UCSD-AML1 (cell line): ENCODE measurements around the gene SELENOO.

Source experiments
- DNase-seq: peaks from one replicate; lab custom pipeline; 2025; ENCODE audit not compliant: unreplicated experiment; lab: John Stamatoyannopoulos, UW

The SELENOO gene

GRCh38 chr22:50228366-50228765 is 27.6 kb downstream of the SELENOO start:
- no peak for DNase-seq

GRCh38 chr22:50229370-50229769 is 28.6 kb downstream of the SELENOO start:
- DNase-seq: no peak

- DNase-seq: no peak
These were observed 31.8 kb downstream of the SELENOO start for GRCh38 chr22:50232481-50233151.

DNA sequence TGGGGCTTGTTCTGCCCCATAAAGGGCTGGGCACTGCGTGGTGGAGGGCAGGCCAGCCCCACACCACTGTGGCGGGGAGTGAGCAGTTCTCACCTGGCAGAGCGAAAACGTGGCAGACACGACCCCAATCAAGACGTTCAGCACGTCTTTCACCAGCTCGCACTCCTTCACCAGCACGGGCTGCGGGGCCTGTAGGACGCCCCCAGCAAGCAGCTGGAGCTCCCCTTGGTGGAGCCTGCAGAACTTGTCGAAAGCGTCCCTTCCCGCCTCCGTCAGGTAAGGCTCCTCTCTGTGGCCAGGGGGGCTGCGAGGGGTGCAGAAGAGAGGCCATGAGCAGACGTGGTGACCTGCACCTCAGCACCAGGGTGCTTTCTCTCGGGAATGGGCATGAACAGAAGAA is 32.4 kb downstream of the SELENOO start:
- no peak for DNase-seq

DNA sequence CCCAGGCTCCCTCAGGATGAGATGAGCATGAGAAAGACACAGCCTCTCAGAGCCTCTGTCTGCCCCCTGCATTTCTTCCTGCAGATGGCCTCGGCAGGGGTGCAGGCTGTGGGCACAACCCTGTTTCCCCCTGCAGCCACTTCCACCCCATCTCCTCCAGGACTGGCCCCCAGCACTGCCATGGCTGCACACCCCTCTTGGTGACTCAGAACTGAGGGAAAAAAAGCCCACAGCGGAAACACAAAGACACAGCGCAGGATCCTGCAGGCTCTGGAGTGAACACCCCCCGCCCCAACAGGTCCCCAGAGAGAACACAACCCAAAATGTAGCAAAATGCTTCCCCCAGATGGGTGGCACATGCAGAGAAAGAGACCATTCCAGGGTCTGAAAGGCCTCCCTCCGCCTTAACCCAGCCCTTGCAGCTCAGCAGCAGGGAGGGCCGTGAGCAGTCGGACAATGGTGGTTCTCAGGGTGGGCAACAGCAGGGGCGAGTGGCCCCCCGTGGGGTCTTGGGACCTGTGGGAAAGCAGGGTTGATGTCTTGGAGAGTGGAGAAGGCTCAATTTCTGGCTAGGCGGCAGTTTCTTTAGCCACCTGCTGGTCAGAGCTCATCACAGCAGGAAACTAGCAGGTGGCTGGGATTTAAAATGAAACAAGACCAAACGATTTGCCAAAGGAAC is 36.1 kb downstream of the SELENOO start:
- DNase-seq: peak; percentile 18

DNA sequence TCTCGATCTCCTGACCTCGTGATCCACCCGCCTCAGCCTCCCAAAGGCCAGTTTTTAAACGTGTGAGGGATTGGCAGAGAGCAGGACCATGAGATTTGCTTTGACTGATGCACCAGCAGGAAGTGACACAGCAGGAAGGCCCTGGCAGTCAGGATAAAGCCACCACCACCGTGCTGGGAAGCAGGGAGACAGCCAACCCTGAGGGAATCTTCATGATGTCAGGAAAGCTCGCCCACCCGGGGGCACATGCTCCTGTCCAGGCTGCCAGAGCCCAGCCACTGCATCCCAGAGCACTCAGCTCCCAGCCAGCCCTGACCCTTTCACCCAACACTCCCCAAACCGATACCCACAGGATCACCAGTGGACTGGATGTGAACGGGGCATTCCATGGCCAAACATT is 37.9 kb downstream of the SELENOO start:
- peak; percentile 19 for DNase-seq

DNA sequence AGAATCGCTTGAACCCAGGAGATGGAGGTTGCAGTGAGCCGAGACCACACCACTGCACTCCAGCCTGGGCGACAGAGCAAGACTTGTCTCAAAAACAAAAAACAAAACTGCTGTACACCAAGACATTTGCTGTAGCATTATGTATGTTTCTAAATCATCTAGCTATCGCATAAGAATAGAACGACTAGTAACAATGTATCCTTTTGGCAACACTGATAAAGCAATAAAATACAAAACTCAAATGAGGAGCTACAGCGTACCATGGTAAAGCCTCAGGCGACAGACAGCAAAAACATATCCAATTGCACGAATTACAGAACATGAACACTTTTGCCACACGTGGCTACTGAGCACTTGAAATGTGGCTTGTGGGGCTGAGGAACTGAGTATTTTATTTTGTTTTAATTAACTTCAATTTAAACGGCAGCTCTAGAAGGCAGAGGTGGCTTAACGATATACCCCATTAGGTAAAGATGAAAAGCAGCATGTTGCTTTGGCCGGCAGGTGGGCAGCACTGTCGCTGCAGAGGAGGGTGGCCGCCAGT is 41.7 kb downstream of the SELENOO start:
- DNase-seq: no peak

GRCh38 chr22:50243685-50244419 is 43.0 kb downstream of the SELENOO start:
- DNase-seq: no peak

DNA sequence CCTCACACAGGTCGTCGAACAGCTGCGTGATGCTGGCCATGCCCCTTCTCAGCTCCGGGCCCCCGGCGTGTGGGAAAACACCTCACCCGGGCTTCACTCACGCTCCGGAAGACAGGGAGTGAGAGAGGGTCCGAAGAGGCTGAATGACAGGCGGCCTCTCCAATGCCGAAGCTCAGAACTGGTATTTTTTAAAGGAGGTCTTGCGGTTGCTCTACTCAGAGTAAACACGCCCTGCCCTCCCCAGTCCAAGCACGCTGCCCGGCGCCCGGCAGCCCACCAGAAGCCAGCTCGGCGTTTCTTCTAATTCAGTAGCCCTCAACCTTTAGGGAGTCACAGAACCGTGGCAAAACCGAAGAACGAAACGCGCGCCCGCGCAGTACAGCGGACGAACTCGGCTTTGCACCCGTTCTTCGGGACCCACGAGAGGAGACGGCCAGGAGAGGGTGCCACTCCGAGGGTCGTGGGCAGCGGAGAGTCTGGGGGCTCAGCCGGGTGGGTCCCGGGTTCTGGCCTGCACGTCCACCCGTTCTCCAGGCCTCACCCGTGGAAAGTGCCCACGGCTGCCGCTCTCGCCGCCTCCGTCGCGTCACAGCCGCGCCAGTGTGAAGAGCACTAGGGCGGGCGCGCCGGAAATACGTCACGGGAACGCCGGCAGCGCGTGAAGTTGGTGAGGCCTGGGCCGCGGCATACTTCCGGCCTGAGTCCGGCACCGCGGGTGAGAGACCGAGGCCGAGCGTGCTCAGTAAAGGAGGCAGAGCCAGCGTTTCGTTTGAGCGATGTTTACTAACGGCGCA is 43.8 kb downstream of the SELENOO start, which contains the start of gene TUBGCP6:
TUBGCP6 (minus strand) TSS at position 604 of the 794 bp plus-strand sequence; CDS start at position 40, 564 bp downstream.
- DNase-seq: peak; percentile 94

- no peak for DNase-seq
These were observed 44.6 kb downstream of the SELENOO start for GRCh38 chr22:50245214-50246072.

DNA sequence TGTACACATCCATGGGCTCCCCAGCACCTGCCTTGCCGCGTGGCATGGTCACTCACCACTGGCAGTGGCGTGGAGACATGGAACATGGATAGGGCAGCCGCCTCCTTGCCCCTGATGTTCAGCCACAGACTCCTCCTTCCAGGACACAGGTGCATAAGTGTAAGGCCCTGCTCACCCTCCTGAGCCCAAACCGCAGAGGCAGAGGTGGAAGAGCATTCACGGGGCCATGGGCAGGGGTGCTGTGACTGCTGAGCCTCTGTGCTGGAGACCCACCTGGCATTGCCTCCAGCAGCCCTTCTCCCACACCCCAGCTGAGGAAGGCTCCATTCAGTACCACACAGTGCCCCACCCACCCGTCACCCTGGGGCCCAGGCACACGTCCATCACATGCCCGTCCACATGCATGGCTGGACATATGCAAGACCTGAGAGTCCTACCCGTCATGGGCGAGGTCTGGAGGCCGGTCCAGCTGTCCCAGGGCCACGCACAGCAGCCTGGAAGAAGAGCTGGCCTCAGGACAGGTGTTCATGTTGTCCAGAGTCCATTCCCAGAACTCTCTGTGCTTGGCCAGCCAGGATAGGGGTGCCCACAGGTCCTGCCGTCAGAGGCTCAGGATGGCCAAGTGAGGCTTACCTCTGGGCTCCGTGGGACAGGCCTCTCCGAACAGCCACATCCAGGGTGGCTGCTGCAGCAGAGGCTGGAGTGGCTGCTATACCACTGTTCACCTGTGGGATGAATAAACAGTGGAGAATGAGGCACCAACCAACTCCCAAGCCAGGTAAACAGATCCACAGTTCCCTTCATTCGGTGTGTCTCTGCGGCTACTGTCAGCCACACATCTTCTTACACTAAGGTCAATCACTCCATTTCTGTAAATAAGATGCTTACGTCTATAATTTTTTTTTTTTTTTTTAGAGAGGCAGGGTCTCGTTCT is 45.7 kb downstream of the SELENOO start:
- DNase-seq: no peak

DNA sequence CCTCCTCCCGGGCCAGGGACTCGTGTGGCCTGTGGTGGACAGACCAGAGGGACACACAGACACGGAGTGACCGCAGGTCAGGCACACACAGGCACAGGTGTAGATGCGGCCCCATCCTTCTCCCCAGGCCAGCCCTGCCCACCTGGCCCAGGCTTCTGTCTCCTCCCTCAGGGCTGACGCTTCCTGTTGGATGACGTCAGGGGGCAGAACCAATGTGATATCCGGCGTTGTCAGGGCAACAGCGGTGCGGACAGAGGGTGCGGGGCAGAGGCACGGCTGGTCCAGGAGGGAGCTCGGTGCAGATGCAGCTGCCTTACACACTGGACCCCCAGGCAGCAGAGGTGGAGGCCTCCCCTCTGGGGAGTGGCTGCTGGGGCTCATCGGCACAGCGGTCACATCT is 46.9 kb downstream of the SELENOO start:
- no peak for DNase-seq

GRCh38 chr22:50248196-50249081 is 47.6 kb downstream of the SELENOO start:
- no peak for DNase-seq

GRCh38 chr22:50249341-50250248 is 48.8 kb downstream of the SELENOO start:
- no peak for DNase-seq

DNA sequence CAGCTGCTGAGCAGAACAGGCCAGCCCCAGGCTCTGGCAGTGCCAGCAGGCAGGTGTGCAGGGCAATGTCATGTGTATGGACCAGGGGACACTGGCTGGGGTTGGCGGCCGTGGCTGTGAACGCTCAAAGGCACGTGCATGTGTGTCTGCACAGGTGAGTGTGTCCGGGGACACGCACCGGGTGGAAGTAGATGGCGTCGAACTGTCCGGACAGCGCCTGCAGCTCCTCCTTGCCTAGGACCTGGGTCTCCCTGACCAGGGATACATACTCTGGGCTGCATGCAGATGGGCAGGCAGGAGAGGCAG is 49.4 kb downstream of the SELENOO start:
- no peak for DNase-seq

DNA sequence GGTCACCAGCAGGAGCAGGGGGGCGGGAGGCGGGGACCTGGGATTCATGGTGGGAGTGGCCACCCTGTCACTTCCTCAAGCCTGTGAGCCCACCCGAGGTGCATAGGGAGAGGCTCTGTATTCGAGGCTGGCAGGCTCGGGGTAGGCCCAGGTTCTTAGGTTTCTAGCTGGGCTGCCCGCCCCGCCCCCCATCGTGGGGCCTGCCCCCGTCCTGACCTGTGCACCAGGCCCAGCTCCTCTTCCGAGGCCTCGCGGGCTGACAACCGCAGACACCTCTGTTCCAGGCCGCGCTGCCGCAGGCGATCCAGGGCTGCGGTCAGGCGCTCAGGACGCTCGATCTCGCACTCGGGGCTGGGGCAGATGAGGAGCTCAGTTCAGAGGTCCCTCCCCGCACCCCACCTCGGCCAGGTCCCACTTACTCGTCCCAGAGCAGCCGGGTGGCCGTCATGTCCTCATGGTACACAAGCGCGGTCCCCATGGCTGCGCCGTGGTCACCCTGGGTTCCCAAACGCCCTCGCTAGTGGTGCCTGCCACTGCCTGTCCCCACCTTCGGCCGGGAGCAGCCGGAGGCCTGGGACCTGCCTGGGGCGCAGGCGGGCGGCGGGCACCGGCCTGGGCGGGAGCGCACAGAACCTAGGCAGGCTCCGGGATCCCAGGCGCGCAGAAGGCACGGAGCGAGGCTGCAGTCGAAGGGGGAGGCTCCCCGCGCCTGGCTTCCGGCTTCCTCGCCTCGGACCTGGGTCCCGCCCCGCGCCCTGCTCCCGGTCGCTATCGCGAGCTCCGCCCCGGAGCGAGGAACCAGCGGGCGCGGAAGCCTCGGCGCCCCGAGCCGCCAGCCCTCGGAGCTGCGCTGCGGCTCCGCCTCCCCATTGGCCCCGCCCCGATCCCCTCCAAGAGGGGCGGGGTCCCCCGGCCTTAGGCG is 50.0 kb downstream of the SELENOO start, which contains the start of gene HDAC10:
HDAC10 (minus strand) TSS at position 711 of the 922 bp plus-strand sequence; CDS start at position 478, 233 bp downstream.
- peak; percentile 88 for DNase-seq
